Nephron progenitor cell (in vitro differentiated cells): ENCODE data around the gene TXNRD2.

ENCODE experiments used
- DNase-seq: peaks from one replicate; pipeline ENCODE4 v3.0.0; 2021
- H3K27ac Mint-ChIP-seq: 2 replicates; pipeline ENCODE4 v1.8.0; 2021; ENCODE audit warnings: mild to moderate bottlenecking, moderate library complexity, mixed read lengths
- H3K27me3 Mint-ChIP-seq: 2 replicates; pipeline ENCODE4 v1.8.0; 2021; ENCODE audit warnings: mild to moderate bottlenecking, low read depth, mixed read lengths; ENCODE audit not compliant: poor library complexity
- H3K36me3 Mint-ChIP-seq: 2 replicates; pipeline ENCODE4 v1.8.0; 2021; ENCODE audit warnings: low read depth, mixed read lengths
- H3K4me1 Mint-ChIP-seq: 2 replicates; pipeline ENCODE4 v1.8.0; 2021; ENCODE audit warnings: mixed read lengths
- H3K4me3 Mint-ChIP-seq: 2 replicates; pipeline ENCODE4 v1.8.0; 2021; ENCODE audit warnings: mild to moderate bottlenecking, moderate library complexity, mixed read lengths
- H3K9me3 Mint-ChIP-seq: 2 replicates; pipeline ENCODE4 v1.8.0; 2021; ENCODE audit warnings: mild to moderate bottlenecking, moderate library complexity, mixed read lengths
- TF ChIP-seq, protein P1 (sequence below): fragments of 200-600 bp; sonication (generic); IDR thresholded peaks from 2 replicates; pipeline ENCODE4 v1.5.0; 2021; ENCODE audit warnings: antibody characterized with exemption

TXNRD2 gene

GRCh38 chr22:19862619-19863246 is 78.9 kb downstream of the TXNRD2 start:
- TF ChIP-seq, protein P1, sequence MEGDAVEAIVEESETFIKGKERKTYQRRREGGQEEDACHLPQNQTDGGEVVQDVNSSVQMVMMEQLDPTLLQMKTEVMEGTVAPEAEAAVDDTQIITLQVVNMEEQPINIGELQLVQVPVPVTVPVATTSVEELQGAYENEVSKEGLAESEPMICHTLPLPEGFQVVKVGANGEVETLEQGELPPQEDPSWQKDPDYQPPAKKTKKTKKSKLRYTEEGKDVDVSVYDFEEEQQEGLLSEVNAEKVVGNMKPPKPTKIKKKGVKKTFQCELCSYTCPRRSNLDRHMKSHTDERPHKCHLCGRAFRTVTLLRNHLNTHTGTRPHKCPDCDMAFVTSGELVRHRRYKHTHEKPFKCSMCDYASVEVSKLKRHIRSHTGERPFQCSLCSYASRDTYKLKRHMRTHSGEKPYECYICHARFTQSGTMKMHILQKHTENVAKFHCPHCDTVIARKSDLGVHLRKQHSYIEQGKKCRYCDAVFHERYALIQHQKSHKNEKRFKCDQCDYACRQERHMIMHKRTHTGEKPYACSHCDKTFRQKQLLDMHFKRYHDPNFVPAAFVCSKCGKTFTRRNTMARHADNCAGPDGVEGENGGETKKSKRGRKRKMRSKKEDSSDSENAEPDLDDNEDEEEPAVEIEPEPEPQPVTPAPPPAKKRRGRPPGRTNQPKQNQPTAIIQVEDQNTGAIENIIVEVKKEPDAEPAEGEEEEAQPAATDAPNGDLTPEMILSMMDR: no peak
- H3K27me3 Mint-ChIP-seq: peaks cover 5% of the 10 kb centered on the region

DNA sequence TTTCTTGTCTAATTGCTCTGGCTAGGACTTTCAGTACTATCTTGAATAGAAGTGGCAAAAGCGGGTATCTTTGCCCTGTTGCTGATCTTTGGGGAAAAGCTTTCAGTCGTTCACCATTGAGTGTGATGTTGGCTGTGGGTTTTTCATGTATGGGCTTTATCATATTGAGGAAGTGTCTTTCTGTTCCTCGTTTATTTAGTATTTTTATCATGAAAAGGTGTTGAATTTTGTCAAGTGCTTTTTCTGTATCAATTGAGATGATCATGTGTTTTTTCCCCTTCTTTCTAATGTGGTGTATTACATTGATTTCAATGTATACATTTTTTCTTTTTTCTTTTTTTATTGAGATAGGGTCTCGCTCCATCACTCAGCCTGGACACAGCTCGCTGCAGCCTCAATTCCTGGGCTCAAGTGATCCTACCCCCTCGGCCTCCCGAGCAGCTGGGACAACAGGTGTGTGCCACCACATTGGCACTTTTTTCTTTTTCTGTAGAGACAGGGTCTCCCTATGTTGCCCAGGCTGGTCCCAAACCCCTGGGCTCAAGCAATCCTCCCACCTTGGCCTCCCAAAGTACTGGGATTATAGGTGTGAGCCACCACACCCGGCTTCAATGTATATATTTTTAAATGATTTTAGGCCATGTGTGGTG is 81.6 kb downstream of the TXNRD2 start:
- Mint-ChIP-seq H3K36me3 (peaks cover 13% of the 10 kb centered on the region), H3K27me3 (no peaks in the 10 kb centered on the region), H3K4me3 (no peak overlapping the region), H3K27ac (no peak overlapping the region), H3K4me1 (peaks cover 18% of the 10 kb centered on the region), H3K9me3 (peaks cover 6% of the 10 kb centered on the region)
- DNase-seq: no peak
- TF ChIP-seq, protein P1: no peak

More at GRCh38 chr22:19862619-19863246, 78.9 kb downstream of the TXNRD2 start:
- no peak overlapping the region for H3K27ac Mint-ChIP-seq
- peaks cover 13% of the 10 kb centered on the region for H3K36me3 Mint-ChIP-seq
- H3K9me3 Mint-ChIP-seq: peaks cover 6% of the 10 kb centered on the region
- H3K4me3 Mint-ChIP-seq: no peak overlapping the region
- no peak for DNase-seq
- no peaks in the 10 kb centered on the region for H3K4me1 Mint-ChIP-seq

- no peak for DNase-seq
- TF ChIP-seq, protein P1: no peak
- H3K4me1 Mint-ChIP-seq: peaks cover 37% of the 10 kb centered on the region
- peaks cover 4% of the 10 kb centered on the region for H3K27me3 Mint-ChIP-seq
- peaks cover 6% of the 10 kb centered on the region for H3K9me3 Mint-ChIP-seq
- H3K27ac Mint-ChIP-seq: no peak overlapping the region
- peaks cover 13% of the 10 kb centered on the region for H3K36me3 Mint-ChIP-seq
- H3K4me3 Mint-ChIP-seq: no peak overlapping the region
These were observed 84.2 kb downstream of the TXNRD2 start for GRCh38 chr22:19857382-19857781.

- TF ChIP-seq, protein P1: no peak
- Mint-ChIP-seq H3K4me1 (peaks cover 42% of the 10 kb centered on the region), H3K4me3 (peak overlapping the region; percentile 91), H3K27ac (peak overlapping the region; percentile 59), H3K36me3 (peaks cover 9% of the 10 kb centered on the region), H3K9me3 (peaks cover 6% of the 10 kb centered on the region), H3K27me3 (peaks cover 4% of the 10 kb centered on the region)
- DNase-seq: peak; percentile 41
These were observed 85.9 kb downstream of the TXNRD2 start for GRCh38 chr22:19855504-19856409.

- TF ChIP-seq, protein P1: no peak
- H3K9me3 Mint-ChIP-seq: peaks cover 6% of the 10 kb centered on the region
- peak within 1 kb of the TSS; percentile 90 for H3K27ac Mint-ChIP-seq
- peak; percentile 98 for DNase-seq
- peaks cover 4% of the 10 kb centered on the region for H3K27me3 Mint-ChIP-seq
- H3K4me1 Mint-ChIP-seq: peaks cover 42% of the 10 kb centered on the region
- H3K36me3 Mint-ChIP-seq: peaks cover 15% of the 10 kb centered on the region
- H3K4me3 Mint-ChIP-seq: peak within 1 kb of the TSS; percentile 91
These were observed 86.7 kb downstream of the TXNRD2 start, which contains the start of the genes GNB1L and RTL10 for GRCh38 chr22:19854778-19855503. TSS of gene GNB1L (minus strand) at chr22:19854874. CDS start at chr22:19821355, 33,519 bp downstream. TSS of gene RTL10 (minus strand) at chr22:19854874. CDS start at chr22:19852261, 2,613 bp downstream.
